RPMI8226 (cell line): Measurements from ENCODE around the gene CRTAC1.
A peak's percentile ranks its signal among the peaks of the same experiment; 100 is the strongest.

Experiments used
- DNase-seq: peaks from one replicate; pipeline ENCODE4 v3.0.0-alpha.2; 2015

The CRTAC1 gene, protein sequence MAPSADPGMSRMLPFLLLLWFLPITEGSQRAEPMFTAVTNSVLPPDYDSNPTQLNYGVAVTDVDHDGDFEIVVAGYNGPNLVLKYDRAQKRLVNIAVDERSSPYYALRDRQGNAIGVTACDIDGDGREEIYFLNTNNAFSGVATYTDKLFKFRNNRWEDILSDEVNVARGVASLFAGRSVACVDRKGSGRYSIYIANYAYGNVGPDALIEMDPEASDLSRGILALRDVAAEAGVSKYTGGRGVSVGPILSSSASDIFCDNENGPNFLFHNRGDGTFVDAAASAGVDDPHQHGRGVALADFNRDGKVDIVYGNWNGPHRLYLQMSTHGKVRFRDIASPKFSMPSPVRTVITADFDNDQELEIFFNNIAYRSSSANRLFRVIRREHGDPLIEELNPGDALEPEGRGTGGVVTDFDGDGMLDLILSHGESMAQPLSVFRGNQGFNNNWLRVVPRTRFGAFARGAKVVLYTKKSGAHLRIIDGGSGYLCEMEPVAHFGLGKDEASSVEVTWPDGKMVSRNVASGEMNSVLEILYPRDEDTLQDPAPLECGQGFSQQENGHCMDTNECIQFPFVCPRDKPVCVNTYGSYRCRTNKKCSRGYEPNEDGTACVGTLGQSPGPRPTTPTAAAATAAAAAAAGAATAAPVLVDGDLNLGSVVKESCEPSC

DNA sequence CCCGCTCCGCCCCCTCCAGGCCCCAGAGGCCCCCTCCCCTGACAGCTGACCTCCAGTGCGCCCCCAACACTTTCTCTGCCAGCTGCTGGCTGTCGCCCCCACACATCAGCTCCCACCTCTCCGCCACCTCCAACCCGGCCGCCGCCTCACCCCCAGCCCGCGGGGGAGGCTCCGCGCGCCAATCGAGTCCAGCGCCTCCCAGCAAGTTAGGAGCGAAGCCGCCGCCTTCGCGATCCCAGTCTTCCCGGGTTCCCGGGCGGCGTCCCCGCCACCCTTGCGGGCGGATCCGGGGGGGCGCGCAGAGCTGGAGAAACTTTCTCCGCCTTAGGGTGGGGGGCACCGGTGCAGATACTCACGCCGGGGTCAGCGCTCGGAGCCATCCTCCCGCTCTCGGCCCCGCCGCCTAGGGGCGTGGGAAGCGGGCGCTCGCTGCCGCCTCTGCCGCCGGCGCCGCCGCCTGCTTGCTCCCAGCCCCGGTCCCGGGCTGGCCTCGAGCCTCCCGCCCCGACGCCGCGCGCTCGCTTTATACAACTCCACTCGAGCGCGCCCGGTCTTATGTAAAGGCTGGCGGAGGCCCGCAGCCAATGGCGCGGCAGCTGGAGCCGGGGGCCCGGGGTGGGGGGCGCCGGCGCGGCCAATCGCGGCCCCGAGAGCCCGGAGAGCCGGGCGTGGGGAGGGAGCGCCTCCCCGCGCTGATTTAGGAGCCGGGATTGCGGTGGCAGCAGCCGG, at the start of gene CRTAC1:
Gene CRTAC1, minus strand, starts transcription at position 529 of the 729 bp plus-strand sequence. Its CDS starts 149 bp downstream, at position 380.
- no peak for DNase-seq

DNA sequence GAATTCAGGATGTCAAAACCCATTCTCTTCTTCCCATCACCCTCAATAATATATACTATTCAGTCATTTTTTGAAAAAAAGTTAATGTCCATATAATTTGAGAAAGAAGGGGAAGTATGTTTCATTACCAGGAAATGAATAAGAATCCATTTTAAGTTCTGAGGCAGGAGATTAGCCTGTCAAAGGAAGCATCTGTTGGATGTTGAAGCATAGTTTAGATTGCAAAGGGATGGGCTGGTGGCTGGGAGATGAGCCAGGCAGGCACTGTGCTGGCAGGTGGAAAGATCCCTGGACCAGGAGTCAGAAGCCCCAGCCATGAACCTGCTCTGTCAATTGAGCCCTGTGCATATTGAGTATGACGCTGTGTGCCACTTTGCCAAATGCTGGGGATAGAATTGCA, 48.4 kb upstream of the CRTAC1 start:
- no peak for DNase-seq

DNA sequence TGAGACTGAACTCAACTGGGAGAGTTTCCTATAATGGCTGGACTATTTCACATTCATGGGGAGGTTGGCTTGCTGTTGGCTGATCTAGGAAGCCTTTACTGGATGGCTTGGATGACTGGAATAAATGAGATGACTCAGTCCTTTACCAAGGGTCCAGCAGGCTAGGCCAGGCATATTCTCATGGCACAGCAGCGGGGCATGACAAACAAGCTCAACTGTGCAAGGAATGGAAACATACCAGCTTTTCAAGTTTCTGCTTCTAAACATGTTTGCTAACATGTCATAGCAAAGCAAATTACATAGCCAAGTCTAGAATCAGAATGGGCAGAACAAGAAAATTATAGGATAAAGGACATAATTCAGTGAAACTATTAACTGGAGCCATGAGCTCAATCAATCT, 46.8 kb upstream of the CRTAC1 start:
- no peak for DNase-seq

DNA sequence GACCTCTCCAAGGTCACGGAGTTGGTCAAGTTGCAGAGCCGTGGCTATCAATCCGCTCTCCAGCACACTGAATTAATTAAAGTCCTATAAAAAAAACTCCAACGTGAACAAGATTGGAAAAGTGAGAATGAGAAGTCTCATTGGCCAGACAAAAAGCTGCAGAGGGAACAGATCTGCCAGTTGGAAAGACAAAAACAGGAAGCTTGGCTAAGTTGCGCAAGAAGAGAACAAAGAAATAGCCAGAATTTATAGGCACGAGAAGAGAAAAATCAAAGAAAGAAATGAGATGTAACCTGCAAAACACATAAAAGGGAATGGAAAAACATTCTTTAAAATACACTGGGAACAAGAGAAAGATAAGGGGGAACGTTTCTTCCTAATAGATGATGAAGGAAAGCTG, 45.7 kb upstream of the CRTAC1 start:
- no peak for DNase-seq

DNA sequence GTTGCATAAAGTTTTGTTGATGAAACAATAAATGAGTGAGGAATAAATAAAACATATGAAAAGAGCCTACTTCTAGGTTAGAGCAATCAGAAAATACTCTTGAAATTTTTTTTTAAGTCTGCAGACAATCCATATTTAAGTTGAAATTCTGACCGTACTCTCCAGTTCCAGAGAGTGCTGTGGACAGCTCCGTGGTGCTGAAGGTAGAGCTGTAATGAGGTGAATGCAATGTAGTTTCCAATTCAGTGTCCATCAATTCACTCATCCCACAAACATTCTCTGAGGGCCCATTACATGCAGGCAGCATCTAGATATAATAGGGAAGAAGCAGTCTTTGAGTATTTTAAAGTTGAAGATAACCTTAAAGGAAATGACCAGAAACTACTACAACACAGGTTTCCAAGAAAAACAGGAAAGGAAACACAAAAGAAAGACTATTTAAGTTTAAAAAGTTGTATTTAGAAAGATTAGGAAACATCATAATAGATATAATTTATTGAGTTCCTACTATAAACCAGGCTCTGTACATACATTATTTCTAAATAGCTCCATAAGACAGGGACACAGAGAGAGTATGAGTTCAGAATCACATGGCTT, 44.0 kb upstream of the CRTAC1 start:
- peak; percentile 19 for DNase-seq

DNA sequence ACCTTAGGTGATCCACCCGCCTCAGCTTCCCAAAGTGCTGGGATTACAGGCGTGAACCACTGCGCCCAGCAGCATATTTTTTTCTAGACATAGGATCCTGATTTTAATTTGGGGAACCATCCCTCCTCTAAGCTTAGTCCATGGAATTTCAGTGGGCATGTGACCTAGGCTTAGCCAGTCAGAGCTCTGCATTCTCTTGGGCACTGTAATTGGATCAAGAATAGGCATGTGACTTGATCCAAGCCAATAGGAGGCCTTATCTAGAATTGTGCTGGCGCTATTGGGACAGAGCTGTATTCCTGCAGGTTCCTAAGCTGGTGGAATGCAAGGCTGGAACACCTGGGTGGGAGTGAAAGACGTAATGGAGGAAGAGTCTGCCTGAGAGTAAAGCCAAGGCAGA, 36.7 kb upstream of the CRTAC1 start:
- no peak for DNase-seq

DNA sequence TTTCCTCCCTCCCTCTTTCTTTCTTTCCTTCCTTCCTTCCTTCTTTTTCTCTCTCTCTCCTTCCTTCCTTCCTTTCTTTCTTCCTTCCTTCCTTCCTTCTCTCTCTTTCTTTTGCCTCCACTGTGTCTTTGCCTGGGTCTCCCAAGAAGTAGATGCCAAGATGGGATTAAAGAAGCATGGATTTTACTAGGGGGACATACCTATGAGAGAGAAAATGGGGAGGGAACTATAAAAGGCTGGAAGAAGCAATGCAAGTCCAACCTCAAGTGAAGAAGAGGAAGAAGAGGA, 33.3 kb upstream of the CRTAC1 start:
- DNase-seq: no peak

DNA sequence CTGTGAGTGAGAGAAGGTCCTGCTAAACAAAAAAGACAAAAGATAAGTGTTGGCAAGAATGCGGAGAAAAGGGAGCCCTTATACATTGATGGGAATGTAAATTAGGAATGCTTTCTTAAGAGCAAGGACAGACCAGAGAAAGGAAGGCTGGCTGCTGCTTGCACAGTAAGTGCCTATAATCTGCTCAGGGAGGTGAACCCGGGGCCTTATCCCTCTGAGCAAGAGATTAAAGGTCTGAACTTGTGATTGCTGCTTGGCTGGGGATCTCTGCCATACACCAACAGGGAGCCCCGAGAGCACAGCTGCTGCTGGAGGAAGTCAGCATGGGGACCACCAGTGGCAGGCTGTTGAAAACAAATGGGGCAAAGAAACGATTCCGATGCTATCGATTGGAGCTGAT, 32.0 kb upstream of the CRTAC1 start:
- DNase-seq: no peak

DNA sequence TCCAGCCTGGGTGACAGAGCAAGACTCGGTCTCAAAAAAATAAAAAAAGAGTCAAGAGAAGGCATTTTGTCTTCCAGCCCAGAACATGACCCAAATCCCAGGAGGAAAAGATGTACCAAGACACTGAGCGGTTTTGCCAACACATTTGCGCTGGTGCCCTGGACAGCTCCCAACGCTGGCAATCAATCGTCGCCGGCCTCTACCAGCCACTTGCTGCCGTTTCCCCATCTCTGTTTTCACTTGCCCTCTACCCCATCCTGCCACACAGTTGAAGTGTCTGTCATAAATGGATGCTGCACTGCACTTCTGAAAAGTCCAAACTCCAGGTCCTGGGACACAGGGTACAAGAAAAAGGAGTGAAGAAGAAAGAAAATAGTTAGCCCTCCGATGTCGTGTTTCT, 29.7 kb upstream of the CRTAC1 start:
- DNase-seq: no peak

DNA sequence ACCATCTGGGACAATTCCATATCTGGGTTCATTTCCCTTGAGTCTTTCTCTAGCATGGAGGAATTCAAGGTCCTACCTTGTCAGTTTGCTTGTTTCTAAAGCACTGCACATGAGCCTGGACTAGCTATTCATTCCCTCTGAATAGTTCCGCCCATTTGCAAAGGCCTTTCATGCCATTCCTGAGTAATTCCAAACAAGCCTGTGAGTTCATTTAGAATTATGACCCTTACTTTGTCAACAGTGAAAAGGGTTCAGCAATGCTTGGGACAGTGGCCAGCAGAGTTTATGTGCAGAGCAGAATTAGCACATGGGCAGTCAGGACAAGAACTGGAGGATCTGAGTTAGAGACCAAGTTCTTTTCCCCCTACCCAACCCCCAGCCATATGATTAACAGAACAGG, 27.9 kb upstream of the CRTAC1 start:
- DNase-seq: no peak

DNA sequence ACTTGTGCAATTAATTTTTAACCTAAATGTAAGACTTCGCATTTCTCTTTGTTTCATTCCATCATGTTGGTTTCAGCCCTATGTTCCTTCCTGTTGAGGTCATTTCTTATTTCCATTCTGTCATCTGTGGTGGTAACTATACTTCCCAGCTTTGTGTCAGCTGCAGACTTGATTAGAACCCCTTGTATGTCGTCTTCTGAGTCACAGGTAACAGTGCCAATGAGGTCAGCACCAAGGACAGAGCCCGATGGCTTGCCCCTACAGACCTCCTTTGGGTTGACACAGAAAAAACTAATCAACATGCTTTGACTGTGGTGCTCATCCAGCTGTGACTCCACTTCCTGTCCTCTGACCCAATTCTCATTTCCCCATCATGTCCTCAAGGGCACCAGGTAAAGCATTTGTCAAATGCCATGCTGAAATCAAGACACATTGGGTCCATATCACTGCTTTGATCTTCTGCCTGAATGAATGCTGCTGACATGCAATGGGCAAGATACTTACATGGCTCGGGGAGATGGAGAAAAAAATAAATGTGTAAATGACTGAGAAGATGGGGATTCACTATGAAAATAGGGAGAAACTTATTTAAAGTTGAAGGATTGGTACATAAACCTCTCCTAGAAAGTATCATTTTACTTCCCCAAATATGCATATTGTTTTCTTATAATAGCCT, 25.6 kb upstream of the CRTAC1 start:
- DNase-seq: peak; percentile 42

DNA sequence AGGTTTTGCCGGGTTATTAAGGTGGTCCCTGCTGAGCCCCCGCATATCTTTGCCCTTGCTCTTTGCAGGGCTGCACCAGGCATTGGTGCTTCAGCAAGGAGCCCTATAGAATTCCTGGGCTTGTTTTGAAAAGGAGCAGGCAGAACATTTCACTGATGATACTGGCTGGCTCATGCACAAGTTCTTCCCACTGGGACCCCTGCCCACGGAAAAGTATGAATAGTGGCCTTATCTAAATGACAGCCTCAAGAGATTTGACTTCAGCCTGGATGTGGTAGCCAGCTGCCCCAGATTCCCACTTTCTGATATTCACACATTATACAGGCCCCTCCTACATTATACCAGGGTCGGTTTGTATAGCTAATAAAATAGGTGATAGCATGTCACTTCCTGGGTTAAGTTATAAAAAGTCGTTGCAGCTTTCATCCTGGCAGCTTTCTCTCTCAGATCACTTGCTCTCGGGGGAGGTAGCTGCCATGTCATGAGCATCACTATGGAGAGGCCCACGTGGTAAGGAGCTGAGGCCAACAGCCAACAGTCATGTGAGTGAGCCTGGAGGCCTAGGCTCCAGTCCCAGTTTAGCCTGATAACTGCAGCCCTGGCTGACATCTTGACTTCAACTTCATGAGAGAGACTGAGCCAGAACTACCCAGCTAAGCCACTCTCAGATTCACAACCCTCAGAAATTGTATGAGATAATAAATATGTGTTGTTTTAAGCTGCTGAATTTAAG, 16.8 kb upstream of the CRTAC1 start:
- DNase-seq: no peak

DNA sequence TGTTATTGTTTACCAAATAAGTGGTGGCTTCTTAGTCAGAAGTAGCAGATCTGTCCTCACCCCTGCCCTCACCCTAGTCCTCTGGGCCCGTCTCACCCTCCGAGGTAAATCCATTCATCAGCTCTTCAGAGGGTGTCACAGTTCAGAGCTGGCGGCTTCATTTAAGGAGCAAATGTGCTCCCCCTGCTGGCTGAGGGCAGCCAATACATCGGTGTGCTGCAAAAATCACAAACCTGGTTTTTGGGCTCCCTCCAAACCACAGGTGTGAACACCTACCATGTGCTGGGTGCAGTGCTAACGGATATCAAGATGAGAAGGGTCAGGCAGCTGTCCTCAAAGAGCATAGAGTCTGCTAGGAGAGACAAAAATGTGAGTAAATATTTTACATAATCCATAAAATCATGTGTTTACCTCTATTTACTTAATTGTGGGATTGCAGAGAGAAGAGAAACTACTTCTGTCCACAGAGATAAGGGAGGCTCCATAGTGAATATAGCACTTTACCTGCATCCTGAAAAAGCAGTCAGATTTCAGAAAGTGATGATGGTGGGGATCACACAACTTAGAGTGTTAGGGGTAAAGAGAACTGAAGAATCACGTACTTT, 15.5 kb upstream of the CRTAC1 start:
- DNase-seq: peak; percentile 69

DNA sequence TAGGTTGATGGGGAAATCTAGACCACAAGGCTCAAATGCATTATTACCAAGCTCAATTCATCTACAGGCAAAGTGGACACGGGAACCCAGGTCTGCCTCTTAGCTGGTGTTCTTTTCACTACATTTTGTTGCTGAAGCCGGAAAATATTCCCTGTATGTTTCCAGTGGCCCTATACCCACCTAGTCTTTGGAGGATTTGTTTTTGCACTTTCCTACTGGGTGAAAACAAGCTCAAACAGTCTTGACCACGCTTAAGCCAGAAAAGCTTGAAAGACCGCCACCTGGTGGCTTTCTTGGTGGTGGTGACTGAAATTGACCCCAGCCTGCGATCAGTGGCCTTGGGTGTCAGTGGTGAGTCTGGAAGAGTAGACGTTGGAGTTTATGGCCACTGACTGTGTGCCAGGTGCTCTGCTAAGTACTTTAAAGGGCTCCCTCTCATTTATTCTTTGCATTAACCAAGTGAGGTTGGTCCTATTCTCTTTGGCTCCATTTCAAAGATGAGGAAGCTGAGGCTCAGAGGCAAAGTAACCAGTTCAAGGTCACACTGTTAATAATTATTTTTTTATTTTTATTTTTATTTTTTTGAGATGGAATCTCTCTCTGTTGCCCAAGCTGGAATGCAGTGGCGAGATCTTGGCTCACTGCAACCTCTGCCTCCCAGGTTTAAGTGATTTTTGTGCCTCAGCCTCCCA, 11.1 kb upstream of the CRTAC1 start:
- peak; percentile 72 for DNase-seq

DNA sequence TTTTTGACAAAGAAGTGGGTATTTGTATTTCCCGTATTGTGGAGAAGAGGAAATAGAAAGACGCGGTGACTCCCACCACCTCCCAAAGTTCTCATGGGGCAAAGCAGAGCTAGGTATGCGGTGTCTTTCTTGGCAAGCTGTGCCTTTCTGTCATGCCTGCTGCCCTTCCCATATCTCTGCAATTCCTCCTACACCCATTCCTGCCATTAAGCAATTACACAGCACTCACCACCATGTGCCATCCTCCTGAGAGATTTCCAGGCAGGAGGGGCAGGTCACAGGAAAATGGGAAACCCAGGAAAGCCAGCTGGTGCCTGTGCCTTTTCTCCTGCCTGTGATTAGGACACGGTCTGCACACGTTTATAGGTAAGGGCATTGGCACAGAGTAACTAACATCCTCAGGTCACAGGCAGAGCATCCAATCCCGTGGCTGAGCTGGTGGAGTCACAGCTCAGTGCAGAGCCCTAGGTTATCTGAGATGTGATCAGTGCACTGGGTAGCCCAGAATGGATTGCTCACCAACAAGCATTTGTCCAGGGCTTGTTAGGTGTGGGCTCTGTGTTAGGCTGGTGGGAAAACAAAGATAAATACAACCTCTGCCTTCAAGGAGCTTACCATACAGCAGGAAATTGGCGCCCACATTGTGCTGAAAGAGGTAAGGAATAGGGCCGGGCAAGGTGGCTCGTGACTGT, 9.4 kb upstream of the CRTAC1 start:
- DNase-seq: no peak

DNA sequence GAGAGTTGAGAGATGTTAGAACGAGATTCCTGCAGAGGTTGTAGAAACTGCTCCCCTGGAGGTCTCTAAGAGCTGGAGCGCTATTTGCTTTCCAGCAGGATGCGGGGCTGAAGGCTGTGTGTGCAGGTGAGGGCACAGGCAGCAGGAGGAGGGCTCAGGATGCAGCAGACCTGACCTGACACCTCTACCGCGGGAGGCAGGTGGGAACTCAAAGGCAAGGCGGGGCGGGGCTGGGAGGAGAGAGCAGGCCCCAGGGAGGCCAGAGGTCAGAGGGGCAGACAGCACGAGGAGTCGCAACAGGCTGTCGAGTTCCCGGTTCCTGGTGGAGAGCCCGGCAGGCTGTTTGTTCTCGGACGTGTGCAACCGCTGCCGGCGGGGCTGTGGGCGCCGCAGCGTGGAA, 7.9 kb upstream of the CRTAC1 start:
- DNase-seq: peak; percentile 8

DNA sequence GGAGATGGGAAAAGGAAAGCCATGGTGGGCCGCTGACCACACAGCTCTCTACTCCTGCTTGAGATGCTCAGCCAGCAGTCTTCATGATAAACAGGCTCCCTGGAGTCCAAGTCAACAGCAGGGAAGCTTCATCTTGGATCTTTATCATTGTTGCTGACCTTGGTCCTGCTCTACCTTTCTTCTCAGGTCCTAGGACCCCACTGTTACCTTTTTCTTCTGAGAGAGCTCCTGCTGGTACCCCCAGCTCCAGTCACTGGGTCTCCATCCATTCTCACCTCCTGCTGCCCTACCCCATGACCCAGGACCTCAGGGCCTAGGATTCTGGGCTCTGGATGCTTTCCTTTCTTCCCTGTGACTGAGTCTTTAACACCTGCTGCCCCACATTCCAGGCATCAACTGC, 5.2 kb upstream of the CRTAC1 start:
- DNase-seq: no peak

DNA sequence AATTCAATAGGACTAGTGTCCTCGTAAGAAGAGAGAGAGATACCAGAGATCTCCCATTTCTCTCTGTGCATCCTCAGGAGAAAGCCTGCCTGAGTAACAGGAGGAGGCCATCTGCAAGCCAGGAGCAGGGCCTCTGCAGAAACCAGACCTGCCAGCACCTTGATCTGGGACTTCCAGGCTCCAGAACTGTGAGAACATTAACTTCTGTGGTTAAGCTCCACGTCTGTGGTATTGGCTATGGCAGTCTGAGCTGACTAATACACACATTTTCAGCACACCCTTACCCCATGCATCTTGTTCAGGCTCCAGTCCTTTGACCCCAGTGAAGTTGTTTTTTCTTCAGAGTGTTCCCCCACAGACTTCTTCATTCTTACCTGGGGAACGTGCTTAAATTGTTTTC, 3.1 kb upstream of the CRTAC1 start:
- no peak for DNase-seq

DNA sequence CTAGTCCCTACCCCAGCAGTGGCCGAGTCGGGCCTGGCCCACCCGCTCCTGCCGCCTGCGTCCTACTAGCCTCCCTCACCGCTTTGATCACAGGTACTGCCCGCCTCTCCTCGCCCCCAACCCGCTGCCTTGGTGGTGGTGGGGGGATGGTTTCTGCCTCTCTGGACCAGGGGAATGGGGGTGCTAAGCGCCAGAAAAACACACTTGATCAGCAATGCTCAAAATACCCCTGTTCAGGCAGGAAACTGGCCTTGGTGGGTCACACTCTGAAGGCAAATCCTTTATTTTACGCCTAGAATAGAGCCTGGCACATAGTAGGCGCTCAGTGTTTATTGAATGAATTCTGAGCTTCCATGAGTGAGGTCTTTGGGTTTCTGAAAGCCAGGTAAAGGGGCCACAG, 1.0 kb upstream of the CRTAC1 start:
- DNase-seq: no peak

DNA sequence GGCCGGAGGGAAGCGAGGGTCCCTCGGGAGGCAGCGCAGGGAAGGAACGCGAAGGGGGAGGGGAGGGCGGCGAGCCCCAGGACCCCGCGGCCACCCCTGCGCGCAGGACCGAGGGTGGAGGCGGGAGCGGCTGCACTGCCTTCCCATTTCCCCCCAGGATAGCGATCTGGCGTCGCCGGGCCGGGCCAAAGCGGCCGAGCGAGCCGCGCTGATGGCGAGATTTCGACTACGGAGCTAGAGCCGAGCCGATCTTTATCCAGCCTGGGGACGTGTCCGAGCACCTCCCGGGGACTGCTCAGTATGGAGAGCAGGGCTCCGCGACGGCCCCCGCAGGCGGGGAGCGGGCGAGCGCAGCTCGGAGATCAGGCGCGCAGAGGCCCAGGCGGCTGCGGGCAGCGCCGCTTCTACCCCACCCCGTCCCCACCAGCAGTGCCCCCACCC, 590 bp upstream of the CRTAC1 start:
- DNase-seq: no peak
